Liver (tissue), 9 donors: ENCODE measurements around the gene CEP57. TPM values are rescaled to one million over a fixed set of nuclear protein-coding genes. Genes with fewer than 3 reads are reported as not detected.
A peak's percentile ranks its signal among the peaks of the same experiment; 100 is the strongest.

Experiments used
- DNase-seq: peaks from one replicate; pipeline ENCODE4 v3.0.0-alpha.2; 2017; ENCODE audit warnings: low spot score
- H3K27ac ChIP-seq, 2 donors: one replicate each; pipeline ENCODE4 v1.7.0; 2013; ENCODE audit warnings: inconsistent platforms in 2 of 2, low read length in 2 of 2, control low read depth in 1 of 2, low read depth in 1 of 2, mild to moderate bottlenecking in 1 of 2
- H3K27me3 ChIP-seq, 4 donors: one replicate each; pipeline versions ENCODE4 v1.6.1 to v1.7.0; 2013; ENCODE audit warnings: low read length in 3 of 4, inconsistent platforms in 1 of 4, mild to moderate bottlenecking in 1 of 4, moderate library complexity in 1 of 4; ENCODE audit not compliant: control insufficient read depth in 4 of 4, insufficient read depth in 4 of 4
- H3K36me3 ChIP-seq, 4 donors: one replicate each; pipeline versions ENCODE4 v1.6.1 to v1.7.0; 2013; ENCODE audit warnings: low read length in 3 of 4, mild to moderate bottlenecking in 3 of 4, low read depth in 1 of 4, moderate library complexity in 1 of 4; ENCODE audit not compliant: control insufficient read depth in 4 of 4, insufficient read depth in 3 of 4
- H3K4me1 ChIP-seq, 4 donors: one replicate each; pipeline versions ENCODE4 v1.6.1 to v1.7.0; 2013; ENCODE audit warnings: low read length in 3 of 4, mild to moderate bottlenecking in 3 of 4, moderate library complexity in 1 of 4; ENCODE audit not compliant: control insufficient read depth in 4 of 4, insufficient read depth in 4 of 4
- H3K4me3 ChIP-seq, 3 donors: one replicate each; pipeline versions ENCODE4 v1.6.1 to v1.7.0; 2013; ENCODE audit warnings: low read length in 3 of 3, control low read depth in 1 of 3, low read depth in 1 of 3, mild to moderate bottlenecking in 1 of 3
- H3K9ac ChIP-seq, 2 donors: one replicate each; pipeline ENCODE4 v1.7.0; 2013; ENCODE audit warnings: low read length in 2 of 2, mild to moderate bottlenecking in 2 of 2, moderate library complexity in 2 of 2, control low read depth in 1 of 2, low read depth in 1 of 2
- H3K9me3 ChIP-seq, 4 donors: one replicate each; pipeline versions ENCODE4 v1.6.1 to v1.7.0; 2013; ENCODE audit warnings: low read length in 3 of 4; ENCODE audit not compliant: control insufficient read depth in 4 of 4
- ATF3 ChIP-seq: IDR thresholded peaks from 2 replicates; pipeline ENCODE4 v1.6.1; 2016; ENCODE audit warnings: antibody characterized with exemption
- CTCF ChIP-seq: fragments of 150-350 bp; IDR thresholded peaks from 2 replicates; pipeline ENCODE4 v1.5.1; 2017; ENCODE audit warnings: improper control_type of control experiment, low read depth, low read length; ENCODE audit not compliant: missing input control
- EGR1 ChIP-seq, 2 donors: IDR thresholded peaks; 2 replicates each; pipeline ENCODE4 v1.6.1; 2016 to 2018; ENCODE audit warnings: antibody characterized with exemption in 2 of 2, low read depth in 2 of 2
- FOXA1 ChIP-seq: IDR thresholded peaks from 2 replicates; pipeline ENCODE4 v1.6.1; 2016; ENCODE audit warnings: antibody characterized with exemption
- FOXA2 ChIP-seq: IDR thresholded peaks from 2 replicates; pipeline ENCODE4 v1.6.1; 2016; ENCODE audit warnings: antibody characterized with exemption
- GABPA ChIP-seq, 2 donors: IDR thresholded peaks in 1 of 2; conservative IDR thresholded peaks in 1 of 2; 2 replicates each; pipeline ENCODE4 v1.6.1; 2016; ENCODE audit warnings: antibody characterized with exemption in 2 of 2, mild to moderate bottlenecking in 1 of 2, moderate library complexity in 1 of 2
- HNF4A ChIP-seq, 2 donors: conservative IDR thresholded peaks; 2 replicates each; pipeline ENCODE4 v1.6.1; 2016; ENCODE audit warnings: antibody characterized with exemption in 2 of 2, mild to moderate bottlenecking in 2 of 2
- HNF4G ChIP-seq: IDR thresholded peaks from 2 replicates; pipeline ENCODE4 v1.6.1; 2016; ENCODE audit warnings: antibody characterized with exemption
- JUND ChIP-seq, 2 donors: IDR thresholded peaks; 2 replicates each; pipeline ENCODE4 v1.6.1; 2016; ENCODE audit warnings: antibody characterized with exemption in 2 of 2
- MAX ChIP-seq: IDR thresholded peaks from 2 replicates; pipeline ENCODE4 v1.6.1; 2016; ENCODE audit warnings: antibody characterized with exemption
- NR2F2 ChIP-seq: IDR thresholded peaks from 2 replicates; pipeline ENCODE4 v1.6.1; 2016; ENCODE audit warnings: antibody characterized with exemption
- RAD21 ChIP-seq, 2 donors: IDR thresholded peaks; 2 replicates each; pipeline ENCODE4 v1.6.1; 2016; ENCODE audit warnings: antibody characterized with exemption in 2 of 2, mild to moderate bottlenecking in 2 of 2
- REST ChIP-seq: IDR thresholded peaks from 2 replicates; pipeline ENCODE4 v1.6.1; 2016; ENCODE audit warnings: antibody characterized with exemption, mild to moderate bottlenecking
- RXRA ChIP-seq, 2 donors: IDR thresholded peaks; 2 replicates each; pipeline ENCODE4 v1.6.1; 2017 to 2018; ENCODE audit warnings: antibody characterized with exemption in 2 of 2, mild to moderate bottlenecking in 1 of 2
- SP1 ChIP-seq: IDR thresholded peaks from 2 replicates; pipeline ENCODE4 v1.6.1; 2018; ENCODE audit warnings: antibody characterized with exemption, mild to moderate bottlenecking
- TAF1 ChIP-seq: conservative IDR thresholded peaks from 2 replicates; pipeline ENCODE4 v1.6.1; 2016; ENCODE audit warnings: antibody characterized with exemption, mild to moderate bottlenecking
- YY1 ChIP-seq: IDR thresholded peaks from 2 replicates; pipeline ENCODE4 v1.6.1; 2016; ENCODE audit warnings: antibody characterized with exemption, mild to moderate bottlenecking
- ZBTB33 ChIP-seq: IDR thresholded peaks from 2 replicates; pipeline ENCODE4 v1.6.1; 2016; ENCODE audit warnings: antibody characterized with exemption
- WGBS: extraction: QIAGEN DNeasy Blood & Tissue Kit; methylation state at CpG from one replicate; pipeline ENCODE4 v1.1.7; 2013; 5-methylcytosine and 5-hydroxymethylcytosine counted together
- polyA plus RNA-seq, 2 donors: library from polyadenylated mRNA; stranded (reverse) in 1 of 2; unstranded in 1 of 2; fragments of 200-250 nt in 1 of 2; fragments of >200 nt in 1 of 2; fragmentation: Nextera tagmentation in 1 of 2; extraction: Ambion mirVana in 1 of 2; gene quantifications; one replicate each; pipeline versions ENCODE4 v1.2.1 to v1.2.3, GENCODE V29; 2013 to 2015
- total RNA-seq, 2 donors: library from RNA; depleted of rRNA; stranded (reverse); fragments of >200 nt; gene quantifications; one replicate each; pipeline ENCODE4 v1.2.3, GENCODE V29; 2014
- donor health status: healthy.
- donor health status: healthy.
- donor health status: healthy.
- donor health status: healthy.
- donor health status: healthy.

CEP57 gene
- total and polyA plus RNA-seq, 4 donors = 11.2 to 32.8 (median 31.1) TPM

- Histone ChIP-seq H3K36me3 (no peaks in the 10 kb centered on the region), H3K4me1 (peaks cover 7 to 36% (median 15%) of the 10 kb centered on the region in 4 donors), H3K9ac (peak overlapping the region in 1 of 2 donors; percentile 40), H3K4me3 (peak overlapping the region in 2 of 3 donors; percentile 27 to 38), H3K27ac (peak overlapping the region; percentile 27 to 36), H3K9me3 (no peaks in the 10 kb centered on the region), H3K27me3 (no peaks in the 10 kb centered on the region)
- no peak for DNase-seq
- no peak for TF ChIP-seq NR2F2
- TF ChIP-seq JUND (IDR thresholded peaks at IDR 0.05) = no peak
- no peak for TF ChIP-seq MAX
- no peak for TF ChIP-seq SP1
- TF ChIP-seq EGR1 (IDR thresholded peaks at IDR 0.05; ENCODE audit: low read depth in 2 of 2) = no peak
- TF ChIP-seq CTCF = no peak
- no peak for TF ChIP-seq ATF3
- TF ChIP-seq HNF4A (conservative IDR thresholded peaks at IDR 0.05) = no peak
- TF ChIP-seq REST = no peak
- no peak for TF ChIP-seq GABPA (IDR thresholded peaks at IDR 0.05 in 1 of 2, conservative IDR thresholded peaks at IDR 0.05 in 1 of 2)
- TF ChIP-seq FOXA2 = no peak
- TF ChIP-seq YY1 = no peak
- TF ChIP-seq ZBTB33 = no peak
- TF ChIP-seq RAD21 (IDR thresholded peaks at IDR 0.05) = no peak
- no peak for TF ChIP-seq HNF4G
- no peak for TF ChIP-seq TAF1
- TF ChIP-seq RXRA (IDR thresholded peaks at IDR 0.05) = no peak
- no peak for TF ChIP-seq FOXA1
- WGBS = 82% methylated on average over 5 of the region's 5 CpGs
These were observed 3.8 kb downstream of the CEP57 start for GRCh38 chr11:95794086-95794485.
